DND-41 (cell line): ENCODE data around the gene PCDHB11.

Experiments
- ATAC-seq: fragments of 200-7000 bp; cut with Tn5 transposase; 3 replicates; pipeline ENCODE4 v1.9.1; 2021; ENCODE audit warnings: low read depth; ENCODE audit not compliant: insufficient read depth
- DNase-seq: peaks from one replicate; pipeline ENCODE4 v3.0.0-alpha.2; 2020
- H2AFZ ChIP-seq: 2 replicates; pipeline ENCODE4 v1.6.0; 2012; ENCODE audit warnings: low read depth, low read length
- H3K27ac ChIP-seq: 2 replicates; pipeline ENCODE4 v1.5.1; 2012; ENCODE audit warnings: low read length, inconsistent platforms
- H3K27me3 ChIP-seq: fragments of 200-600 bp; sonication (generic); 2 replicates; pipeline ENCODE4 v1.6.0; 2012; ENCODE audit warnings: low read length, mild to moderate bottlenecking, inconsistent platforms; ENCODE audit not compliant: insufficient read depth, poor library complexity
- H3K36me3 ChIP-seq: 2 replicates; pipeline ENCODE4 v1.5.1; 2012; ENCODE audit warnings: low read length, inconsistent platforms; ENCODE audit not compliant: insufficient read depth
- H3K4me1 ChIP-seq: 2 replicates; pipeline ENCODE4 v1.5.1; 2012; ENCODE audit warnings: mild to moderate bottlenecking, low read length; ENCODE audit not compliant: insufficient read depth
- H3K4me2 ChIP-seq: 2 replicates; pipeline ENCODE4 v1.6.0; 2012; ENCODE audit warnings: mild to moderate bottlenecking, moderate library complexity, low read length, inconsistent platforms; ENCODE audit not compliant: insufficient read depth
- H3K4me3 ChIP-seq, 2 experiments: fragments of 200-600 bp in 1 of 2; shearing (Covaris generic) in 1 of 2; 2 replicates each; pipeline ENCODE4 v1.5.1; 2012 to 2016; ENCODE audit warnings: inconsistent platforms in 2 of 2, low read length in 2 of 2, mild to moderate bottlenecking in 2 of 2, low read depth in 1 of 2, moderate library complexity in 1 of 2
- H3K79me2 ChIP-seq: 2 replicates; pipeline ENCODE4 v1.6.0; 2012; ENCODE audit warnings: low read length, inconsistent platforms; ENCODE audit not compliant: insufficient read depth
- H3K9ac ChIP-seq: 2 replicates; pipeline ENCODE4 v1.6.0; 2012; ENCODE audit warnings: low read depth, mild to moderate bottlenecking, inconsistent platforms, low read length, moderate library complexity
- H3K9me3 ChIP-seq: 2 replicates; pipeline ENCODE4 v1.5.1; 2012; ENCODE audit warnings: low read length, moderate library complexity, mild to moderate bottlenecking, inconsistent platforms; ENCODE audit not compliant: insufficient read depth, severe bottlenecking
- H4K20me1 ChIP-seq: 2 replicates; pipeline ENCODE4 v1.6.0; 2012; ENCODE audit warnings: low read length; ENCODE audit not compliant: insufficient read depth
- CTCF ChIP-seq: IDR thresholded peaks from 2 replicates; pipeline ENCODE4 v1.5.1; 2012; ENCODE audit warnings: borderline replicate concordance, low read length, moderate library complexity, mild to moderate bottlenecking; ENCODE audit not compliant: poor library complexity, severe bottlenecking; ENCODE audit errors: extremely low read depth
- EZH2 ChIP-seq: IDR thresholded peaks from 3 replicates; pipeline ENCODE4 v1.6.1; 2012; ENCODE audit warnings: borderline replicate concordance, low read depth, mild to moderate bottlenecking, moderate library complexity, low read length, inconsistent platforms; ENCODE audit not compliant: severe bottlenecking

PCDHB11 gene

GRCh38 chr5:141250576-141250975 lies 51.1 kb downstream of the PCDHB11 start:
- Histone ChIP-seq H2AFZ (no peak overlapping the region), H3K4me2 (no peak overlapping the region), H3K36me3 (no peaks in the 10 kb centered on the region), H4K20me1 (no peaks in the 10 kb centered on the region), H3K9ac (no peak overlapping the region), H3K4me1 (no peaks in the 10 kb centered on the region), H3K9me3 (peaks cover 14% of the 10 kb centered on the region), H3K27me3 (no peaks in the 10 kb centered on the region), H3K4me3 (no peak overlapping the region), H3K27ac (no peak overlapping the region), H3K79me2 (no peaks in the 10 kb centered on the region)
- ATAC-seq (no peak), DNase-seq (no peak)
- TF ChIP-seq CTCF (no peak), EZH2 (no peak)
